Activated naive CD4-positive, alpha-beta T cell treated with anti-CD3 and anti-CD28 coated beads, Interleukin-2, amount 10 ng/mL, durations not matched to agents 7 days and 5 days (primary cell): ENCODE measurements around the gene CRTAP.

Source experiments
- CTCF ChIA-PET: fragments of 350-600 bp; sonication (Branson Sonifier 250); formaldehyde crosslinking; loops from one replicate; lab custom pipeline; 2021; ENCODE audit warnings: antibody characterized with exemption; lab: Charles Lee
- DNase-seq: peaks from one replicate; pipeline ENCODE4 v3.0.0-alpha.2; 2020
- H3K27ac Mint-ChIP-seq: one replicate; pipeline ENCODE4 v1.8.0; 2021; ENCODE audit warnings: mild to moderate bottlenecking, moderate library complexity, mixed read lengths
- H3K27me3 Mint-ChIP-seq: one replicate; pipeline ENCODE4 v1.8.0; 2021; ENCODE audit warnings: mild to moderate bottlenecking, mixed read lengths
- H3K36me3 Mint-ChIP-seq: one replicate; pipeline ENCODE4 v1.8.0; 2021; ENCODE audit warnings: mixed read lengths
- H3K4me1 Mint-ChIP-seq: one replicate; pipeline ENCODE4 v1.8.0; 2021; ENCODE audit warnings: mixed read lengths
- H3K4me3 Mint-ChIP-seq: one replicate; pipeline ENCODE4 v1.8.0; 2021; ENCODE audit warnings: mild to moderate bottlenecking, moderate library complexity, mixed read lengths
- H3K9me3 Mint-ChIP-seq: one replicate; pipeline ENCODE4 v1.8.0; 2021; ENCODE audit warnings: mixed read lengths

CRTAP gene

DNA sequence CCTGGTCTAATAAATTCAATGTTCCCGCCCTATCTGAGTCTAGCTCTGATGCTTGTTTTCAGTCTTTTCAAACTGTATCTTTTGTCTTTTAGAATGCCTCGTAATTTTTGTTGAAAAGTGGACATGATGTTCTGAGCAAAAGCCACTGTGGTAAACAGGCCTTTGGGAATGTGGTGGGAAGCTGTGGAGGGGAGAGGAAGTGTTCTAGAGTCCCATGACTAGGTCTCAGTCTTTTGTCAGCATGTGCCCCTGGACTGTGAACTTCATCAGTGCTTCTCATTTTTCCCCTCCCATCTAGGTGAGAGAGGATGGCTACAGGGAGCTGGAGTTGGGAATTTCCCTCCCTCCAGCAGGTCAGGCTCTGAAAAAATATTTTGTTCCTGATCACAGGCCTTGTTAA lies 71.0 kb downstream of the CRTAP start:
- H3K27me3 Mint-ChIP-seq = peaks cover 15% of the 10 kb centered on the region

DNA sequence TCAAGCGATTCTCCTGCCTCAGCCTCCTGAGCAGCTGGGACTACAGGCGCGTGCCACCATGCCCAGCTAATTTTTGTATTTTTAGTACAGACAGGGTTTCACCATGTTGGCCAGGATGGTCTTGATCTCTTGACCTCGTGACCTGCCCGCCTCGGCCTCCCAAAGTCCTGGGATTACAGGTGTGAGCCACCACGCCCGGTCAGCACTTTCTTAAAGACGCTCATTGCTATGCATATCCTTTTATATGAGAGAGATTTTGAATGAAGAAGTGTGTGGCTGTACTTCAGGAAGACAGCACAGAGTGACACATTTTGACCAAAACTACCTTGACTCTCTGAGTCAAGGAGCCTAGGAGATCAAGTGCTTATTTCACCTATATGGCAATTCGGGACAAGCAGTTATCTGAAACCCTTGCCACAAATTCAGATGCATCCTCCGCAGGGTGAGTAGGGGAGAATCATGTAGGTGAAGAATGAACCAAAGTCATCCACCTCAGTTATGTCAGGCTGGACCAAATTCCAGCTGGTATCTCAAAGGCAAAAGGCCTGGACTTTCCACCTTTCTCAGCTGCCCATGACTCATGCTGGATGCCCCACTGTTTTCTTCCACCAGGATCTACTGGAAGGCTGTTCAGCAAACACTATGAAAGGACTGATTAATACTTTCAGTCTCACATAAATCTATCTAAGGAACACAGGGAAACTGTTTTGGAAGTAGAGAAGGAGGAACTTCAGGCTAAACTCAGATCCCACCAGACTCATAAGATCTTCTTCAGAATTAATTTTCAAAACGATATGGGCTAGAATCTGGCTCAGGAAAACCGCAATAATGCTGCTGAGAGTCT lies 72.9 kb downstream of the CRTAP start:
- Mint-ChIP-seq H3K27me3 (peaks cover 10% of the 10 kb centered on the region), H3K9me3 (no peaks in the 10 kb centered on the region), H3K36me3 (no peaks in the 10 kb centered on the region), H3K27ac (no peak overlapping the region), H3K4me1 (no peaks in the 10 kb centered on the region), H3K4me3 (no peak overlapping the region)
- CTCF ChIA-PET = interaction anchor here (0.7 kb wide), 1 partner anchor 435 kb away, joined by 3 read pairs; no protein-coding TSS in a partner anchor
- DNase-seq = no peak

More for the DNA sequence above, 71.0 kb downstream of the CRTAP start:
- H3K27ac Mint-ChIP-seq = no peak overlapping the region
- no peaks in the 10 kb centered on the region for H3K36me3 Mint-ChIP-seq
- CTCF ChIA-PET = no interaction called here
- DNase-seq = no peak
- H3K4me3 Mint-ChIP-seq = no peak overlapping the region
- H3K9me3 Mint-ChIP-seq = no peaks in the 10 kb centered on the region
- no peaks in the 10 kb centered on the region for H3K4me1 Mint-ChIP-seq

DNA sequence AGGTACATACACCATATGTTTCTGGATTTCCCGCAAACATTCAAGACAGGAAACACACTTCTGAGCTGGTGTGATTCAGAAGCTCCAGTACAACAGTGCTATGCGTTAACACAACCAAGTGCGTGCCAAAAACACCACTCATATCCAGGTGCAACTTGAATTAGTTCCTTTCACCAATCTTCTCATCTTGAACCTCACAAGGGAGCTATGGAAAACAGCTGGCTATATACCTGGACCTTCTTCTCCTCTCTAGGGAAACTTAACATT lies 73.5 kb downstream of the CRTAP start:
- H3K27ac Mint-ChIP-seq = no peak overlapping the region
- CTCF ChIA-PET = interaction anchor here (0.7 kb wide), 1 partner anchor 435 kb away, joined by 3 read pairs; no protein-coding TSS in a partner anchor
- DNase-seq = no peak
- H3K4me3 Mint-ChIP-seq = no peak overlapping the region
- no peaks in the 10 kb centered on the region for H3K9me3 Mint-ChIP-seq
- peaks cover 10% of the 10 kb centered on the region for H3K27me3 Mint-ChIP-seq
- H3K4me1 Mint-ChIP-seq = no peaks in the 10 kb centered on the region
- no peaks in the 10 kb centered on the region for H3K36me3 Mint-ChIP-seq

- H3K4me3 Mint-ChIP-seq = no peak overlapping the region
- no peaks in the 10 kb centered on the region for H3K4me1 Mint-ChIP-seq
- H3K9me3 Mint-ChIP-seq = no peaks in the 10 kb centered on the region
- H3K36me3 Mint-ChIP-seq = no peaks in the 10 kb centered on the region
- H3K27ac Mint-ChIP-seq = no peak overlapping the region
- no peak for DNase-seq
- H3K27me3 Mint-ChIP-seq = peaks cover 4% of the 10 kb centered on the region
- CTCF ChIA-PET = no interaction called here
These were observed 80.5 kb downstream of the CRTAP start for GRCh38 chr3:33194303-33194702.

- Mint-ChIP-seq H3K4me3 (no peak overlapping the region), H3K36me3 (no peaks in the 10 kb centered on the region), H3K9me3 (no peaks in the 10 kb centered on the region), H3K27me3 (peaks cover 9% of the 10 kb centered on the region), H3K4me1 (no peaks in the 10 kb centered on the region), H3K27ac (no peak overlapping the region)
- DNase-seq = no peak
- CTCF ChIA-PET = no interaction called here
These were observed 82.7 kb downstream of the CRTAP start for GRCh38 chr3:33196538-33196937.
